NB4 (cell line): ENCODE data around the gene PRRC2C.
"Not testable (repeated sequence)": the region's sequence is repeated elsewhere in the genome, so short reads cannot be mapped to it uniquely, and the experiment has no call there.

Source experiments
- DNase-seq: peaks from one replicate; pipeline ENCODE4 v3.0.0; 2010; ENCODE audit warnings: low read depth
- H3K4me3 ChIP-seq: one replicate; pipeline ENCODE4 v1.5.1; 2011; ENCODE audit warnings: mild to moderate bottlenecking, low read depth, low read length, moderate library complexity
- MYC ChIP-seq: IDR thresholded peaks from 2 replicates; pipeline ENCODE4 v1.6.1; 2011; ENCODE audit warnings: low read depth, low read length
- POLR2A ChIP-seq: IDR thresholded peaks from 2 replicates; pipeline ENCODE4 v1.6.1; 2011; ENCODE audit warnings: mild to moderate bottlenecking; ENCODE audit not compliant: insufficient read length; ENCODE audit errors: extremely low read depth
- TF ChIP-seq, protein P1 (sequence below): IDR thresholded peaks from 2 replicates; pipeline ENCODE4 v1.6.1; 2011; ENCODE audit warnings: low read depth, low read length
- TF ChIP-seq, protein P2 (sequence below): IDR thresholded peaks from one replicate; pipeline ENCODE4 v1.5.1; 2012; ENCODE audit warnings: low read depth, low read length

PRRC2C gene

DNA sequence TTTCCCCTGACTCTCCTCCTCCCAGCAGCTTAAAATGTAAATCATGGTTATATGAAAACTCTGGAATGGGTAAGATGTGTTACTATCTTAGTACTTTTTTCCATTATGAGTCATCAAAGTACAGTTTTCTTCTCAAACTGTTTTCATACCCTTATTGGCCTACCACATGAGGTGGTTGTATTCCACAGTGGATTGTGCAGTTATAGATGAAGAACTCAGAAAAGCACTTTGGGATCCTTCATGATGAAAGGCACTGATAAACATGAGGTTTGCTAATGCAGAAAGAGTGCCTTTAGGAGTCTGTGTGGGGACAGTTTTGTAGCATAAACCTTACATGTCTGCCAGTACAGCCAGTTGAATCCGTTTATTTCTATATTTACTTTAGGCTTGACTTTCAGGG is 104.7 kb downstream of the PRRC2C start:
- TF ChIP-seq, protein P1, sequence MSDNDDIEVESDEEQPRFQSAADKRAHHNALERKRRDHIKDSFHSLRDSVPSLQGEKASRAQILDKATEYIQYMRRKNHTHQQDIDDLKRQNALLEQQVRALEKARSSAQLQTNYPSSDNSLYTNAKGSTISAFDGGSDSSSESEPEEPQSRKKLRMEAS: no peak
- TF ChIP-seq, protein P2, sequence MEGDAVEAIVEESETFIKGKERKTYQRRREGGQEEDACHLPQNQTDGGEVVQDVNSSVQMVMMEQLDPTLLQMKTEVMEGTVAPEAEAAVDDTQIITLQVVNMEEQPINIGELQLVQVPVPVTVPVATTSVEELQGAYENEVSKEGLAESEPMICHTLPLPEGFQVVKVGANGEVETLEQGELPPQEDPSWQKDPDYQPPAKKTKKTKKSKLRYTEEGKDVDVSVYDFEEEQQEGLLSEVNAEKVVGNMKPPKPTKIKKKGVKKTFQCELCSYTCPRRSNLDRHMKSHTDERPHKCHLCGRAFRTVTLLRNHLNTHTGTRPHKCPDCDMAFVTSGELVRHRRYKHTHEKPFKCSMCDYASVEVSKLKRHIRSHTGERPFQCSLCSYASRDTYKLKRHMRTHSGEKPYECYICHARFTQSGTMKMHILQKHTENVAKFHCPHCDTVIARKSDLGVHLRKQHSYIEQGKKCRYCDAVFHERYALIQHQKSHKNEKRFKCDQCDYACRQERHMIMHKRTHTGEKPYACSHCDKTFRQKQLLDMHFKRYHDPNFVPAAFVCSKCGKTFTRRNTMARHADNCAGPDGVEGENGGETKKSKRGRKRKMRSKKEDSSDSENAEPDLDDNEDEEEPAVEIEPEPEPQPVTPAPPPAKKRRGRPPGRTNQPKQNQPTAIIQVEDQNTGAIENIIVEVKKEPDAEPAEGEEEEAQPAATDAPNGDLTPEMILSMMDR: no peak
- TF ChIP-seq POLR2A (no peak), MYC (no peak)
- DNase-seq: no peak

DNA sequence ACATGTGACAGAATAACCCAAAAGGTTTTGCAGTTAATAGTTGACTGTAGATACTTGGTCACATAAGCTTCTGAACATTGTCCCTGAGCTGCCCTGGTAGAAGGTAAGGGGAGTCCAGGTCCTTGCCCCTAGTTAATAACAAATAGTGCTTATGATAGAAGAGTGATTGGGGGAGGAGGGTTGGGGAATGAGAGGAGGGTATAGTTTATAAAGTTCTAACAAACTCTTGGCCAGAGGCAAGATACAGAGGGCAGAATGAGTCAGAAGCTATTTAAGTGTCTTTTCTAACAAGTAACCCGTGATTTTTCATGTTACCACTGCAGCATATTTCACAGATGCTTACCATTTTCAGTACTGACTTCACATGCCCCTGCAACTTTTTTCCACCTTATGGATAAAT is 110.0 kb downstream of the PRRC2C start:
- H3K4me3 ChIP-seq: no peak overlapping the region
- no peak for TF ChIP-seq POLR2A
- TF ChIP-seq, protein P1: no peak
- no peak for TF ChIP-seq MYC
- TF ChIP-seq, protein P2: no peak
- DNase-seq: no peak

More for the DNA sequence above, 104.7 kb downstream of the PRRC2C start:
- H3K4me3 ChIP-seq: no peak overlapping the region

DNA sequence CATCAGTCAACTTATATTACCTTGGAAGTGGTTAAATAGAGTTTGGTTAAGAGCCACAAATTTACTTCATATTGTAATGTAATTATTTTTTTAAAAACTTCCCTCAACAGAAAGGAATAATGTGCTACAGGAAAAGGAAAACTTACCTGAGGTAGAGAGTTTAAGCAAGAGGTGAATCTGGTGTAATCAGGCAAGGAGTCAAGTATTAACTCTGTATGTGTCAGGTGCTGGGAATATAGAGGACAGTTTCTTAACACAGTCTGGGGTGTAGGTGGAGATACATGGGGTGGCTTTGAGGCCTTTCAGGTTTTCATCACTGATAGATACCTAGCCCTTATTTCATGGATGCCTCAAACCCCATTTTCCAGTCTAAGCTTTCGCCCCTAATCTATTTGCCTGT is 110.8 kb downstream of the PRRC2C start:
- no peak overlapping the region for H3K4me3 ChIP-seq
- no peak for DNase-seq
- TF ChIP-seq MYC: no peak
- no peak for TF ChIP-seq POLR2A
- TF ChIP-seq, protein P2: no peak
- TF ChIP-seq, protein P1: no peak

DNA sequence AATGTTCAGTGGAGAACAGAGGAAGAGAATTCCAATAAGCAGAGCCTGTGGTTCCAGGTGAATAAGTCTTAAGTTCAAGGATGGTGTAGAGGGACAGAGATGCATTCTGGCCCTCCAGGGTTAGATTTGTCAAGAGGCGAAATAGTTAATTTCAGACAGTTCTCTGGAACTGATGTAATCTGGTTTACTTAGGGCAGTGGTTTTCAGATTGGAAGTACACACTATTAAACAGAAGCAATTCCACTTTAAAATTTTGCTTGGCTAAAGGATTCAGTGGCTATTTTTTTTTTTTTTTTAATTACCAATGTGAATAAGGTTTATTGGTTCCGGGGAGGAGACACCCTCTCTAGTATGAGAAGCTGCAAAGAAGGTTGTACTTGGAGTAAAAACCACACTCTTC is 111.4 kb downstream of the PRRC2C start:
- no peak for DNase-seq
- no peak for TF ChIP-seq POLR2A
- TF ChIP-seq, protein P1: no peak
- TF ChIP-seq MYC: no peak
- no peak overlapping the region for H3K4me3 ChIP-seq

DNA sequence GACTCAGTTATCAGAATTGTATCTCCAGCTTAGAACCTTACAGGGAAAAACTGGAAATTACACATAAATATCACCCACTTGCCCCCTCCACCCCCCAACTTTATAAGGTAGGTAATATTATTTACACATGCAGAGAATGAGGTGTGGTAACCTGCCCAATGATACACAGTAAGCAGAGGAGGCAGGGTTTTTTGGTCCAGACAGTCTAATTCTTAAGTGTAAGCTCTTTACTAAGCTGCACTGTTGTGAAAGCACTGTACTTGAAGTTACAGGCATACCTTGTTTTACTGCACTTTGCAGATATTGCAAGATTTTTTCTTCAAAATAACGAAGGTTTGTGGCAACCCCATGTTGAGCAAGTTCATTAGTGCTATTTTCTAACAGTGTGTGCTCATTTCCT is 111.9 kb downstream of the PRRC2C start:
- peak; percentile 20 for DNase-seq
- no peak overlapping the region for H3K4me3 ChIP-seq
- TF ChIP-seq MYC: no peak
- TF ChIP-seq, protein P1: no peak
- TF ChIP-seq, protein P2: no peak
- no peak for TF ChIP-seq POLR2A

DNA sequence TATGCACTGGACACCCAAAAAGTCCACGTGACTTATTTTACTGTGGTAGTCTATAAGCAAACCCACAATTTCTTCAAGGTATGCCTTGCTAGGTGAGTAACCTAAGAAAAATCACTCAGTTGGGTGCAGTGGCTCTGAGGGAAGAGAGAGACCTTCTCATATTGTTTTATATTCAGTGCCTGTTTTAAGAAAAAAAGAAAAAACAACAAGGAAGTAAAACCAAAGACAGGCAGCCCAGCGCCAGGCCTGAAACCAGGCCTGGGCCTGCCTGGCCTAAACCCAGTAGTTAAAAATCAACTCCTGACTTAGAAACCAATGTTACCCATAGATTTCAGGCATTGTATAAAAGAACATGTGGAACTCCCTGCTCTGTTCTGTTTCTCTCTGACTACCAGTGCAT is 115.0 kb downstream of the PRRC2C start:
- not testable (repeated sequence) for DNase-seq, H3K4me3 ChIP-seq

DNA sequence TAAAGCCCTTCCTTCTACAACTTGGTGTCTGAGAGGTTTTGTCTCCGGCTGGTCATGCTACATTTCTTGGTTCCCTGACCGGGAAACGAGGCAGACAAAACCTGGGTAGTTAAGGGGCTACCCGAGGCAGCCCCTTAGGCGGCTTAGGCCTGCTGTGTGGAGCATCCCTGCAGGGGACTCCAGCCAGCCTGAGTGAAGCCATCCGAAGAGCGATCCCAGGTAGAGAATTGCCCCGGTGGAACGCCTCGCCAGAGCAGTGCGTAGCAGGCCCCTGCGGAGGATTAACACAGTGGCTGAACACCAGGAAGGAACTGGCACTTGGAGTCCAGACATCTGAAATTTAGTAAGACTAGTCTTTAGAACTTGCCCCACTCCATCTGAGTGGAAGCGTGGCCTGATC is 115.5 kb downstream of the PRRC2C start:
- H3K4me3 ChIP-seq: no peak overlapping the region
- TF ChIP-seq MYC: no peak
- TF ChIP-seq, protein P1: no peak
- no peak for TF ChIP-seq POLR2A
- TF ChIP-seq, protein P2: no peak
- DNase-seq: no peak

DNA sequence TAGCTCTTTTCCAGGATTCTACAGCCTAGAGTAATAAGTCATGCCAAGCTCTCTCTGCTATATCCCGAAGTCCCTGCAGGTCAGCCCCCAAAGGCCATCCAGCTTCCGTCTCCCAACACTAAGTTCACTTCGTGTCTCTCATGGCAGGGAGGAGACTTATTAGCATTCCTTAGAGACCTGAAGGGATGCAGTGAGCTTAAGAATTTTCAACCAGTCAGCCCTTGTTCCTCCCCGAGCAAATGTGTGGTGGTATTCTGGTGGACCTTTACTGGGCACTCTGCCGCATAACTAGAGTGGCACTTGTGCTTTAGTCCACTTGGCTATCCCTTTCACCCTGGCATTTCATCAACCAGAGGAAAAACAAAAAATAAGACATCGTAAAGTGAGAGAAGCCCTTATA is 117.7 kb downstream of the PRRC2C start:
- H3K4me3 ChIP-seq, DNase-seq: not testable (repeated sequence)
